NCI-H2196 (cell line): Measurements from ENCODE around the gene MOV10L1.
"Not testable (repeated sequence)": the region's sequence is repeated elsewhere in the genome, so short reads cannot be mapped to it uniquely, and the experiment has no call there.

Source experiments
- DNase-seq: peaks from one replicate; lab custom pipeline; 2025; ENCODE audit not compliant: unreplicated experiment; lab: John Stamatoyannopoulos, UW

Gene MOV10L1

DNA sequence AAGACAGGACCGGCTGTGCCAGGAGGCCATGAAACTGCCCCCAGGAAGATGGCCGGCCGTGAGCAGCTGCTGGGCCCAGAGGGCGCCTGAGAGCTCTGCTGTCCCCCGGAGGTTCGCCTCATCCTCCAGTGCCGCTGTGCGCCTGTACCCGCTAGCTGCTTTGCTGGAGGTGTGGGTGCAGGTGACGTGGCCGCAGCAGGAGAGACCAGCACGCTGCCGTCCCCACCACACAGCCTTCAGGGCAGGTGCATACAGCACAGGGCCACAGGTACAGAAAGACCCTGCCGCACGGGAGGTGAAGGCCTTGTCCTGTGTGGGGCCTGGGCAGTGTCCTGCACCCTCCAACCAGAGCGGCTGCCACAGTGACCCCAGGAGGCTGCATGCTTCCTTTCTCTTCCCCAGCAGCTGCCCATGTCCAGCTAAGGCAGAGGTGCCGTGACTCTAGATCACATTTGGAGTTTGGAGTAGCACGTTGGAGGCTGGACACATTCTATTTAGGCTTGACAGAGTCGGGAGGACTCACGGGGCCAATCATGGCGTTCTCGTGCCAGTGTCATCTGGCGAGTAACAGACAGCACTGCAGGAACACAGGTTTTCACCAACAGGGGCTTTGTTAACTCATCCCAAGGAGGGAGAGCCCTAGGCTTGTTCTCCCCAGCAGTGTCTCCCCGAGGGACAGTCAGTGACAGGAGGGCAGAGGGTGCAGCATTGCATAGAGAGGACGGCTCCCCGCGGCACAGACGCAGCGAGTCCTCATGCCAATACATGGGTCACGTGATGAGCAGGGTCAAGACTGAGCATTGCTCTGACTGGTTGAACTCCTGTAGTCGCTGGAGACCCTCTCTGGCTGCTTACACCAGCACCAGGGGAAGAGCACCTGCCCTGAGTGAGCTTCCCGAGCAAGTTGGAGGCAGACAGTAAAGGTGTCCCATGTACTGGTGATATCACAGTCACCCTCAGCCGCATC is 62.0 kb downstream of the MOV10L1 start:
- no peak for DNase-seq

GRCh38 chr22:50153056-50153755 is 63.4 kb downstream of the MOV10L1 start:
- DNase-seq, result no peak

- no peak for DNase-seq
These were observed 63.9 kb downstream of the MOV10L1 start for GRCh38 chr22:50153756-50154140.

- DNase-seq, result no peak
These were observed 68.0 kb downstream of the MOV10L1 start for GRCh38 chr22:50157709-50158375.

- no peak for DNase-seq
These were observed 71.1 kb downstream of the MOV10L1 start for GRCh38 chr22:50160947-50161346.

DNA sequence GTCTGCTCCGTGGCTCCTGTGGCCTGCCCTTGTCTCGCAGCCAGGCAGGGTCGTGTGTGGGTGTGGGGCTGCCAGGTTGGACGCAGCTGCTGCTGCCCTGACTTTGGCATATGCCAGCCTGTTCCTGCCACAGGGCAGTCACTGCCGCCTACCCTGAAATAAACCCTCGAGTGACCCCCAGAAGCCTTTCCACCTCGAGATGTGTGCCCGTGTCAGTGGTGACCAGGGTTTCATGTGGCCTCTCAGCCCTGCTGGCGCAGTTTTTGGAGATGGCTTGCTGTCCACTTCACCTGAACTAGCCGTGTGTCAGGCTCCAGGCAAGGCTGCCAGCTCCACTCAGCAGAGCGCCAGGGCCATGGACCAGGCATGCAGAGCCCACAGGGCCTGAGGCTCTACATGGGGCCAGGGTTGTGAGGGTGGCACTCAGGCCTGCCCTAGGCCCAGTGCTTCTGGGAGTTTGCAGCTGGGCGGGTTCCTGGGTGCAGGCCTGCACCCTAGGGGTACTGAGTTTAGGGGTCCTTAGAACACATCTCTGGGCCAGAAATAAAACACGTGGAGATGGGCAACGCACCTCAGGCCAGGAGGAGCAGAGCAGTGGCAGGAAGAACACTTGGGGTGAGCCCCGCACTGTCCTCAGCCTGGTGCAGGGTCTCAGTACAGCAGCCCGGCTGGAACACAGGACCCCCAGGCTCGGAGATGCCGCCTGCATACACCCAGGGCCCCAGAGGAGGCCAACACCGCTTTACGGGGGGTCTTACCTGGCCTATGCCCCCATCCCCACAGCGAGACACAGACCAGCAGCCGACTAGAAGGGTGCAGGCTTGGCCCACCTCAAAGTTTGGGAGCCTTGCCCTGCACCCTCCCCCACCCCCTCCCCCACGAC is 71.9 kb downstream of the MOV10L1 start:
- no peak for DNase-seq

- DNase-seq, result no peak
These were observed 72.7 kb downstream of the MOV10L1 start for GRCh38 chr22:50162391-50162956.

DNA sequence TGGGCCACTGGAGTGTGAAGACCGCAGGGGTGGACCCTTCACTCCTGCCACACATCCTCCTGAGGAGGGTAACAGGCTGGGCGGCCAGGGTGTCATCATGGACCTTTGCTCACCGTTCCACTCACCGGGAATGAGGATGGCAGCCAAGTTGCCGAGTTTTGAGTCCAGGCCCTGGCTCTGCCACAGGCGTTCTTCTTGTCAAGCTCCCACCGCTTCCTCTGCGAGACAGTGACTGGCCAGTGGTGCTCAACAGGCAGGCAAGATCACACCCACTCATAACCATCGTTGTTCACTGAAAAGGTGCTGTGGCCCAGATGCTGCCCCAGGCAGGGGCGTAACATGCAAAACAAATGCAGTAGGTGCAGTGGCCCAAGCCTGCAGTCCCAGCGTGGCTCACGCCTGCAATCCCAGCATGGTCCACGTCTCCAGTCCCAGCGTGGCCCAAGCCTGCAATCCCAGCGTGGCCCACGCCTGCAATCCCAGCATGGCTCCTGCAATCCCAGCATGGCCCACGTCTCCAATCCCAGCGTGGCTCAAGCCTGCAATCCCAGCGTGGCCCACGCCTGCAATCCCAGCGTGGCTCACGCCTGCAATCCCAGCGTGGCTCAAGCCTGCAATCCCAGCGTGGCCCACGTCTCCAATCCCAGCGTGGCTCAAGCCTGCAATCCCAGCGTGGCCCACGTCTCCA is 75.8 kb downstream of the MOV10L1 start:
- no peak for DNase-seq

- no peak for DNase-seq
These were observed 78.1 kb downstream of the MOV10L1 start for GRCh38 chr22:50167689-50168489.

- DNase-seq, result not testable (repeated sequence)
These were observed 78.8 kb downstream of the MOV10L1 start for GRCh38 chr22:50168490-50169180.

DNA sequence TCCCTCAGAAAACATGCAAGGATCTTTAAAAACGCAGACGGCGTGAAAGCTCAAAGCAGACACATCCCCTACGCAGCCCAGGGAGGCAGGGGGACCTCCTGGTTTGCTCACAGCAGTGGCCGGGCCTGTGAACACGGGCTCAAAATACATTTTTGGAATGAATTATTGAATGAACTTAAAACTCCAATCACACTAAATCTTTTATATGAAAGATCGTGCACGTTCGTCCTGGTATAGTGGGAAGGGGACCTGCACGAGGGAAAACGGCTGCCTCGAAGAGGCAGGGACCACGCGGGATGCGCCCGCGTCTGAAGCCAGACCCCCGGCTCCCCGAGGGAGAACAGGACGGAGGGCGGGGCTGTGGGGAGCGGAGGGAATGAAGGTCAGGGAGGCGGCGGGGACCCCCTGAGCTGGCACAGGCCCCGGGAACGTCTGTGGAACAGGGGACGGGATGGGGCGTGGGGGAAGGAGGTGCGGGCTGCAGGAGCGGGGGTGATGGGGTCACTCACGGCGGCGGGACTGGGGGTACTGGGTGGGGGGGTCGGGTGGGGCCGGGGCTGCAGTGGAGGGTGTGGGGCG is 79.5 kb downstream of the MOV10L1 start:
- no peak for DNase-seq

DNA sequence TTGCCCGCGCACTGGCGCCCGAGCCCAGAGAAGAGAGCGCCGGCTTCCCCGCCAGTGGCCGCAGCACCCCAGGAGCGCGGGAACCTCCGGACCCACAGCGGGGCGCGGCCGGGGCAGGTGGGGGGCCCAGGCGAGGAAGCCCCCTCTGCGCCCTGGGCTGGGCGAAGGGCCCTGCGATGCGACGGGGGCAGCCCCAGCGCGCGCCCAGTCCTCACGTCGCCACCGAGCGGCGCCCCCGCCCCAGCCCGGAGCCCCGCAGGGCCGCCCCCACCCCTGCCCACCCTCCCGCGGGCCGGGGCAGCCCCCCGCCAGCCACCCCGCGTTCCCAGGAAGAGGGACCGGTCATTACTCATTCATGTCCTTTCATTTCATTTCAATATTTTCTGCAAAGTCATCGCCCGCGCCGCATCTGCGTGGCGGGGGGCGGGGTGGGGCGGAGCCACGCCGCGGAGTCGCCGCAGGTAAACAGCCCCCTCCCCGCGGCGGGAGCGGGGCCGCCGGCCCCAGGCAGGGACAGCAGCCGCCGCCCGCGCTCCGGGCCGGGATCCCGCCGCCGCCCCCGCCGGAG is 80.1 kb downstream of the MOV10L1 start:
- no peak for DNase-seq

DNA sequence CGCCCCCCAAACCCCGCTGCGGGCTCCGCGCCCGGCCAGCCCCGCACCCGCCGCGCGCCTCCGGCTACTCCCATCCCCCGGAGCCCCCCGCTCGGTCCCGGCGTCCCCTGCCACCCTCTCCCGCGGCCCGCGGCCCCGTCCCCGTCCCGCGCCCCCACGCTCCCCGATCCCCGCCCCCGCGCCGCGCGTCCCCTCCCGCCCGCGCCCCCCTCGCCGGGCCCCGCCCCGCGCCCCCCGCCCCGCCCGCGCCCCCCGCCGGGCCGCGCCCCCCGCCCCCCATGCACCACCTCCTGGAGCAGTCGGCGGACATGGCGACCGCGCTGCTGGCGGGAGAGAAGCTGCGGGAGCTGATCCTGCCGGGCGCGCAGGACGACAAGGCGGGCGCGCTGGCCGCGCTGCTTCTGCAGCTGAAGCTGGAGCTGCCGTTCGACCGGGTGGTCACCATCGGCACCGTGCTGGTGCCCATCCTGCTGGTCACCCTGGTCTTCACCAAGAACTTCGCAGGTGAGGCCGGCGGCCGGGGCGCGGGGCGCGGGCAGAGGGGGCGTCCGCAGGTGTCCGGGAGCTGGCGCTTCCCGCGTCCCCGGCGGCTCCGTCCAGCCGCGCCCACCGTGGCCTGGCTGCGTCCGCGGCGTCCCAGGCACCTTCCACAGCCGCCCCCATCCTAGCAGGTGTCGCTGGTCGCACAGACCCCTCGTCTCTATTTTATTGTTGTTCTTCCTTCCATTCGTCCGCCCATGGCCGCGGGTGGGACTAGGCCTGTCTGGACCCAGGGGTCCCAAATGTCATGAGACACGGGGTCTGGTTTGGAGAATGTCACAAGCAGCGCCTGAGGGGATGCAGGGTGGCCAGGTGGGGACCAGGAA is 80.9 kb downstream of the MOV10L1 start, which contains the start of gene PANX2:
PANX2 (plus strand) TSS at position 279 of the 866 bp plus-strand sequence; CDS start at position 279, 0 bp downstream.
- DNase-seq, result no peak

DNA sequence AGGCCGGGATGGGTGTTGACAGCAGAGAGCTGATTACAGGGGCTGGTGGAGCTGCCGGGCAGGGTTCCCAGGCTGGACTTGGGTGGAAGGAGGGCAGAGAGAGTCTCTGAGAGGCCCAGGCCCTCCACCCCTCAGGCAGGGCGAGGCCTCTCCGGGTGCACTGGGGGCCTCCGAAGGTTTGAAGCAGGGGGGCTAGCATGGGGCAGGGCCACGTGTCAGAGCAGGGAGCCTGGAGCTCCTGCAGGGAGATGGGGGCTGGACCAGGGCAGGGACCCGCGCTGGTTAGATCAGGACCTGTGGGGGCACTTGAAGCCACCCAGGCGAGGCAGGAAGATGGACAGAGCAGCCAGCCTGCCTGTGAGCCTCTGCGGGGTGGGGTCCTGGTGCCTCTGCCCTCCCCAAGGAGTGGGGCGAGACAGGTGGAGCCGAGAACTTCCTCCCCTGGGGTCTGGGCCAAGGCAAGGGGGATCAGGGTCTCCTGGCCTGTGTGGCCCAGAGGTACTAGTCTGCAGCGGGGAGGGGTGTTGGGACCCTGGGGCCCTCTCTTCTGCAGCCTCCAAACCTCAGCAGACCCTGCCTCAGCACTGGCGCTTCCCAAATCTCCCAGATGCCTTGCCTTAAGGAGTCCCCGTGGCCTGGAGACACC is 81.6 kb downstream of the MOV10L1 start:
- no peak for DNase-seq

DNA sequence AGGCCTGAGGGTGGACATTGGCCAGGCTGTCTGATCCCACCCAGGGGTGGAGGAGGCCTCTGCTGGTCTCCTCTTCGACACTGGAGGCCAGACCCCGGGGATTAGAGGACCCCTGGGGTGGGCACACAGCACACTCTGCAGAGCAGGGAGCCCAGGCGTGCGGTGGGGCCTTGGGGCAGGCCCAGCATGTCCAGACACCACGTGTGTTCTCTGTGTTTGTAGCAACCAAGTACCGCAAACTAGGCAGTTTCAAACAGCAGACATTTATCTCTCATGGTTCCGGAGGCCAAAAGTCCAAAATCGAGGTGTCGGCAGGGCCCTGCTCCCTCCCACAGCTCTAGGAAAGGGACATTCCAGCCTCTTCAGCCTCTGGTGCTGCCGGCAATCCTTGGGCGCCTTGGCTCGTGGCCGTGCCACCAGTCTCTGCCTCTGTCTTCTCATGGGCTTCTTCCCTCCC is 82.2 kb downstream of the MOV10L1 start:
- DNase-seq, result no peak
